Dermis blood vessel endothelial cell (primary cell): ENCODE data around the gene PRDM15. TPM values are rescaled to one million over a fixed set of nuclear protein-coding genes. Genes with fewer than 3 reads are reported as not detected.

Experiments
- DNase-seq: peaks from one replicate; pipeline ENCODE4 v3.0.0; 2010
- total RNA-seq: library from RNA; depleted of rRNA; stranded (reverse); fragments of >200 nt; gene quantifications from 2 replicates; pipeline ENCODE4 v1.2.3, GENCODE V29; 2014

The PRDM15 gene
- total RNA-seq, 1 donor from 2014 or later = 7.3 TPM

DNA sequence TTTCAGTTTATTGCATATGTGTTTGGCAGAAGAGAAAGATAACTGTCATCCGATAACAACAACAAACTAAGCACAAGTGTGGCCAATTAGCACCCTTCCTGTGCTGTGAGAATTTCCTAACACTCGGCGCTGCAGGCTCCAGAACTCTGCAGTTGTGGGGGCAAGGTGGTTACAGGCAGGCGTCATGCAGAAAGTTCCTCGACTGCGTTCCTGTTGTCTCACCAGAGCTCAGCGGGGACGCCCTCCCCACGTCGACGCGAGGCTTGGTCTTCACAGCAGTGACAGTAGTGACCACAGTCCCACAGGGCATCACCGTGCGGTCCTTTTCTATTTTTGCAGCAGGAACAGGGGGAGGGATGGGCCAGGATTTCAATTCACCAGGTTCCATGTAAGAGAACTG lies 27.6 kb upstream of the PRDM15 start:
- no peak for DNase-seq

DNA sequence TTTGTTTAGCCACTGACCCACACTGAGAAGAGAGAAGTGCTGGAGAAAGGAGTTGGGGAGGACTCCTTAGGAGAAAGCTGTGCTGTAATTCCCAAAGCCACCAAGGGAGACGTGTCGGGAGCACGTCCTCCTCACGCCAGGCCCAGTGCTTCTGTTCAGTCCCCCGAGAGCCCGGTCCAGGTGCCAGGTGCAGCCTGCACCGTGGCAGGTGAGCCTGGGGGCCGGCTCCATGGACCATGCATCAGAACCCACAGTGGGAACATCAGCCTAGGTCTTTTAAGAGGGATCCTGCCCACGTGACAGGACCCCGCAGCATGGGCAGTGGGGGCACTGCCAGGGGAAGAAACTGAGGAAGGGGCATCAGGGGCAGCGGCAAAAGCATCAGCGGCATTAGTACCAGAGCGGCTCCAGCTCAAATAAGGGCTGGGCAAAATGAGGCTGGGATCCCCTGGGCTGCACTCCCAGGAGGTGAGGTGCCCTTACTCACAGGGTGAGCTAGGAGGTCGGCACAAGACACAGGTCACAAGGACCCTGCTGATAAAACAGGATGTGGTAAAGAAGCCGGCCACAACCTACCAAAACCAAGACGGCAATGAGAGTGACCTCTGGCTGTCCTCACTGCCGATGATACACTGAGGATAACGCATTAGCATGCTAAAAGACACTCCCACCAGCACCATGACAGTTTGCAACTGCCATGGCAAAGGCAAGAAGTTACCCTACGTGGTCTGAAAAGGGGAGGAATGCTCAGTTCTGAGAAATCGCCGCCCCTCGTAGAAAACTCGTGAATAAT lies 24.6 kb upstream of the PRDM15 start:
- no peak for DNase-seq

- DNase-seq = no peak
These were observed 23.8 kb upstream of the PRDM15 start for GRCh38 chr21:41902946-41903345.

DNA sequence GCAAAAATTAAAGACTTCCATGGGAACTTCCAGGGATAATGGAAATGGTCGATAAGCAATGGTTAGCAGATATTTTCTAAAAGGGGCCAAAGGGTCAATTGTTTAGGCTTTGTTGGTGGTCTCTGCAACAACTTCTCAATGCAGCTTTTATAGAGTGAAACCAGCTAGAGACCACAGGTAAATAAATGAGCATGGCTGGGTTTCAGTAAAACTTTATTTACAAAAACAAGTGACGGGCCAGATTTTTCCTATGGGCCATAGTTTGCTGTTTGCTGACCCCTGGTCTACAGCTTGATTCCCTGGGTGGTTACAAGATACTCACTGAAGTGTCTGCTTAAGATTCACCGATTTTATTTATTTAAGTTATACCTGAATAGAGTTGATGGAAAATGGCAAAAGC lies 22.6 kb upstream of the PRDM15 start:
- no peak for DNase-seq

DNA sequence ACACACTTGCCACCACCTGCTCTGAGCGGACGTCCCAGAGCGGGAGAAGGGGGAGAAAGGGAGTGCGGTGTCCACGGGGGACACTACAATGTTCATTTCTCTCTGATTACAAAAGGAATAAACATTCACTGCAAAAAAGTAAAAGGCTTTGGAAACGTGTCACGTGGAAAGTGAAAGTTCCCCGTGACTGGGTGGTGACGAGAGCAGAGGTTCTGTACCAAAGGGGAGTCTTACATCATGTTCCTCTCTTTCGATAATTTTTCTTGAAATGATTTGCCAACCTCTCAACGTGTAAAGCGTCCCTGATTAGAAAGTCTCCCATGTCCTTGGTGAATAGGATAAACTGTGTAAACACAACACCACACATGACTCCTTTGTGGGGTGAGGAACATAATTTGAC lies 22.0 kb upstream of the PRDM15 start:
- DNase-seq = no peak

GRCh38 chr21:41900401-41900800 lies 21.3 kb upstream of the PRDM15 start:
- DNase-seq = no peak

DNA sequence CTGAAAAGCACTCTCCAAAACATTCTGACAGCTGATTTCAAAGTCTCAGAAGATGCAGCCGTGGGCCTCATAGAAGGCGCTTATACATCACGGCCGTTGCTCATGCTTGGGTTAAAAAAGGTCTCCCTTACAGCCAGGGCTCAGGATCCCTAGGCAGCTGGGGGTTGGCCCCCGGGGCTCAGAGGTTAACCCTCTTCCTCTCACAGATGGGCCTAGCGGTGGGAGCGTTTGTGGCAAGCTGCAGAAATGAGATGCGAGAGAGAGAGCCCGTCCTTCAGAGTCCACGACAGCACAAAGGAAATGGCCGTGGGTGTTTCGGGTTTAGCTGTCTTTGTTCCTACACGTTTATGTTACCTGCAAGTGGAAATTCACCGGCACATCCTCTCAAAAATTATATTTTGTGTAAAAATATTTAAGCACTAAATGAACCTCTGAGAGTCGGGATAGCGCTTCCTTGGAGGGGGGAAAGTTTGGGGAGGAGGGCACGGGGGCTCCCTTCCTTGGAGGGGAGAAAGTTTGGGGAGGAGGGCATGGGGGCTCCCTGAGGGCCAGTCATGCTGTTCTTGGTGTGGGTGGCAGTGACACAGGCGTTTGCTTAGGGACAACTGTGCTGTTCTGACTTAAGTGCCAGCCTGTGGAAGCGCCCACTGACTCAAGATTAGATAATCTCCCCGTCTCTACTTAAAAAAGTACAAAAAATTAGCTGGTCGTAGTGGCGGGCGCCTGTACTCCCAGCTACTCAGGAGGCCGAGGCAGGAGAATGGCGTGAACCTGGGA lies 20.5 kb upstream of the PRDM15 start:
- no peak for DNase-seq

- DNase-seq = no peak
These were observed 19.9 kb upstream of the PRDM15 start for GRCh38 chr21:41898998-41899397.

DNA sequence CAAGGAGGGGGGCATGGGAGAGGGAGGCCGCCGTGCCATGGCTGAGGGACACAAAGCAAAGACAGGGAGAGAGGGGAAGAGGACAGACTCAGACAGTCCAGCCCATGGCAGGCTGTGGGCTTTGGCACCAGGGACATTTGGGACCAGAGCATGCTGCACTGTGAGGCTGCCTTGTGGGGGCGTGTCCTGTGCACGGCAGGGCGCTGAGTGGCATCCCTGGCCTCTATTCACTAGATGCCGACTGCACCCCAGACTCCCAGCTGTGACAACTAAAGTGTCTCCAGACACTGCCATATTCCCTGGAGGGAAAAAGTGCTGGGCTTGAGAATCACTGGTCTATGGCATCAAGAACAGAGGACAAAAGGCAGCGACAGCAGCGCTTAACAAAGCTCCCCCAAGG lies 18.6 kb upstream of the PRDM15 start:
- no peak for DNase-seq

GRCh38 chr21:41897047-41897669 lies 18.0 kb upstream of the PRDM15 start:
- no peak for DNase-seq

DNA sequence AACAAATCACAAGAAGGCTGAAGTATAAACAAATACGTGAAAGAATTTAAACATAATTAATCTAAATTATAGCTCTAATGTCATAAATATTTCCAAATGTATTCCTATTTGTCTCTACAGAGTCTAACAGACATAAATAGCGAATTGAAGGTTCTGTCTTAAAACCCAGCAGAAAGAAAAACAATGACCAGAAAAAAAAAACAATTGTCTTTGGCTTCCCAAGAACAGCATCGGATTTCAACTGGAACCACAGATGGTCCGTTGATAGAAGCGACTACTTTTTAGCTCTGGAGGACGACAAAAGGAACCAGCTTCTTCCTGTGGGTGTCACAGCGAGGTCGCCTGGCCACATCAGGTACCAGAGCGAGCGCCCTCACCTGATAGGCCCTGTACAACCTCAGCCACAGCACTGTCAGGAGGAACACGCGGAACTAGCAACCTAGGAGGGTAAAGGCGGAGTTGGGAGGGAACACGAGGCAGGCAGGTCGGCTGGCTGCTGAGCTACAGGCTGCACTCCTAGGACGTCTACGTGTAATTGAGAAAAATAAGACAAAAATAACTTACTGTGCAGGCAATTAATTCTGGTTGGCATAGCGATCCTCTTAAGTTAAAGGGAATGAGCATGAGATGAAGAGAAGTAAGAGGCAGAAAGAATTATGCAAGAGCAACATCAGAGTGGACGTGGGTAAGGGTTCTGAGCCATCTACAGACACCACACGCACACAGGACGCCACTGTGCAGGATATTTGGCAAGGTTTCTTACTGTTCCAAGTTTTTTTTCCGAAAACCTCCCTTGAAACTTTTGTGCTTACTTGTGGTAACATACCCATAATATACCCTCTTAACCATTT lies 16.7 kb upstream of the PRDM15 start:
- DNase-seq = peak; percentile 26

GRCh38 chr21:41894922-41895557 lies 15.9 kb upstream of the PRDM15 start:
- peak; percentile 84 for DNase-seq

DNA sequence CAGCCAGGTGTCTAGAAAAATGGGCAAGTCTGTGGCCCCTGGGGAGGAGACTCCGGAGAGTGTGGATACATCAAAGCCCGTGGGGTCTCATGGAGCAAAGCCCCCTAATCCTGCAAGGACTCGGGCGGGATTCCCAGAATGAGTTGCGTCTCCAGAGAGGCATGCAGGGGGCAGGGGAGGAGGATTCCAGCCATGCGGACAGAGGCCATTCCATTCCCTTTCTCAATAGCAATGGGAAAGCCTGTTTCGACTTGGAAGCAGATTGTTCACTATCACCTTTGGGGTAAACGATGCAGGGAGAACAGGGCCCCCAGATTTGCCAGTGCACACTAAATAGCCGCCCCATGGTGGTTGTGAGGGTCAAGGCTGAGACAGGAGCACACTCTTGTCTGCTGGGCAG lies 15.4 kb upstream of the PRDM15 start:
- DNase-seq = no peak

DNA sequence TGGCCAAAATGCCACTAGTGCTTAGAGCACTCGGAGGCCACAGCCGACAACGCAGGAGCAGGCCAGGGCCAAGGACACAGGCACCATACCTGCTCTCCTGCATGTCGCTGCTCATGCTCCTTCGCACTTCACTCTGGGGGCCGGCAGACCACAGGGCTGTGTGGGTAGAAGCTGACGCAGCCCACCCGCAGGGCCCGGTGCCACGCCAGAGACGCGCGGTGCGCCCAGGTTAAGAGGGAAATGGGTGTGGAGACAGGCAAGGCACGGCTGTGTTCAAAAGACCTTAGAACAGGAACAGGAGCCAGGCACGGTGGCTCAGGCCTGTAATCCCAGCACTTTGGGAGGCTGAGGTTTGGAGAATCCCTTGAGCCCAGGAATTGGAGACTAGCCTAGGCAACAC lies 13.6 kb upstream of the PRDM15 start:
- no peak for DNase-seq

GRCh38 chr21:41891132-41891531 lies 12.0 kb upstream of the PRDM15 start:
- no peak for DNase-seq

GRCh38 chr21:41890355-41890754 lies 11.2 kb upstream of the PRDM15 start:
- no peak for DNase-seq

- DNase-seq = peak; percentile 81
These were observed 9.7 kb upstream of the PRDM15 start for GRCh38 chr21:41888749-41889376.

DNA sequence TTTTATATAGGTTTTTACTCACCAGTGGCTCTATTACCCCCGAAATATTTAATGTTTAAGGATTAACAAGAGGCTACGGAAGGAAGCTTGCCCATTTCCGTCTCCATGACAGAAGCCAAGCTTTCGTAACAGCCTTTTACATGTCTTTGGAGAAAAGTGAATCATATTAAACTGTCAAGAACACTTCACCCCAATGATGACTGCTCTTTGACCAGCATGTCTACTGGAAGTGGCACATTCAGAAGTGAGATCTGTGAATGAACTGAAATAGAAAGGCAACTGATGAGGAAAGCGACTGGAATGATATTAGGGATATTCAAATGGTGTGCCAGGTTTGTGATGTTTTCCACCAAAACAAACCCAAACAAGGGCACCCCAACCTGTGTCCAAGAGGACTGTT lies 8.5 kb upstream of the PRDM15 start:
- no peak for DNase-seq

GRCh38 chr21:41886328-41886727 lies 7.2 kb upstream of the PRDM15 start:
- no peak for DNase-seq

GRCh38 chr21:41885341-41886024 lies 6.3 kb upstream of the PRDM15 start:
- DNase-seq = peak; percentile 14

DNA sequence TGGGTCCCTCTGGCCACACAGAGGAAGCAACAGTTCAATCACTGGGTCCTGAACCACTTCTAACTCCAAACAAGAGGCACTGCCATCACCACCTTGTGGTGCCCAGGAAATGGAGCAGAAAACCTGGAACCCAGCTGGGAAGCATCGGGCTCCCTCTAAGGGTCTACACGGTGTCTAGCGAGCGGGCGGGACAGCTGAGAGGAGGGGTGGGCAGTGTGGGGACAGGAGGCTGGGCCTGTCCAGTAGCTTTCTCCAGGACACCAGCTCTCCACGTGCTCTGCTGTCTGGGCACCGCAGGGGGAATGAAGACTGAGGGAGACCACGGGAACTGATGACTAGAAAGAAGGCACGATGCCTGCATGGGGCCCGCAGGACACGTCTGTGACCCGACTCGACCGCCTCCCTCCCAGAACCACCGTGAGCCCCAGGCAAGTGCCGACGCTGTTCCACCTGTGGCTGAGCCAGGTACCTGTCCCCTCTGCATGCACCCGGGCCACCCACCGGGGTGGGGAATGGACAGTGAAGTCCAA lies 5.4 kb upstream of the PRDM15 start:
- no peak for DNase-seq
